ENCODE results near the gene SMPX.

- TF ChIP-seq EZH2 (IDR thresholded peaks at IDR 0.05; ENCODE audit: low read depth, unreplicated experiment), result no peak
- TF ChIP-seq CTCF (conservative IDR thresholded peaks at IDR 0.05; ENCODE audit: low read depth in 2 of 2), result no peak
- no peak for TF ChIP-seq EZH2phosphoT487 (IDR thresholded peaks at IDR 0.05; ENCODE audit: unreplicated experiment)
- TF ChIP-seq POLR2AphosphoS5 (IDR thresholded peaks at IDR 0.05; ENCODE audit: low read depth), result no peak
- no peak for TF ChIP-seq CREB1 (CRISPR knock-in tag; IDR thresholded peaks at IDR 0.05; ENCODE audit: low read depth)
- TF ChIP-seq REST (IDR thresholded peaks at IDR 0.05; ENCODE audit: unreplicated experiment), result peak; percentile 75
Observed at GRCh38 chrX:21723084-21723483, 34.8 kb downstream of the SMPX start.
